Activated T-helper 17 cell treated with anti-CD3 and anti-CD28 coated beads, Interleukin-2, amount 50 U/mL, for 72 hours (primary cell): ENCODE data around the gene TAGLN. TPM values are rescaled to one million over a fixed set of nuclear protein-coding genes. Genes with fewer than 3 reads are reported as not detected.
"Not testable (repeated sequence)": the region's sequence is repeated elsewhere in the genome, so short reads cannot be mapped to it uniquely, and the experiment has no call there.

Experiments
- ATAC-seq: fragments of 150-1000 bp; cut with Tn5 transposase; replicated peaks from 2 replicates; pipeline ENCODE4 v1.10.0; 2021; ENCODE audit warnings: mild to moderate bottlenecking, moderate library complexity
- H3K27ac Mint-ChIP-seq: one replicate; pipeline ENCODE4 v1.8.0; 2022; ENCODE audit warnings: mixed read lengths
- H3K27me3 Mint-ChIP-seq: one replicate; pipeline ENCODE4 v1.8.0; 2022; ENCODE audit warnings: mixed read lengths
- H3K36me3 Mint-ChIP-seq: one replicate; pipeline ENCODE4 v1.8.0; 2022; ENCODE audit warnings: low read depth, mild to moderate bottlenecking, mixed read lengths
- H3K4me1 Mint-ChIP-seq: one replicate; pipeline ENCODE4 v1.8.0; 2022; ENCODE audit warnings: mixed read lengths
- H3K4me3 Mint-ChIP-seq: one replicate; pipeline ENCODE4 v1.8.0; 2022; ENCODE audit warnings: mild to moderate bottlenecking, mixed read lengths
- H3K9me3 Mint-ChIP-seq: one replicate; pipeline ENCODE4 v1.8.0; 2022; ENCODE audit warnings: mixed read lengths
- total RNA-seq, 2 donors: library from RNA; stranded (reverse); gene quantifications; one replicate each; pipeline ENCODE4 v1.2.3, GENCODE V29; 2022

TAGLN gene
- total RNA-seq, 2 donors from 2014 or later: 5.1 to 9.6 TPM

GRCh38 chr11:117176186-117176585, 23.0 kb upstream of the TAGLN start:
- Mint-ChIP-seq H3K27me3 (no peaks in the 10 kb centered on the region), H3K36me3 (peaks cover 8% of the 10 kb centered on the region), H3K4me3 (no peak overlapping the region), H3K4me1 (peaks cover 25% of the 10 kb centered on the region), H3K9me3 (no peaks in the 10 kb centered on the region), H3K27ac (no peak overlapping the region)
- no peak for ATAC-seq

- H3K27me3 Mint-ChIP-seq: no peaks in the 10 kb centered on the region
- ATAC-seq: no peak
- no peaks in the 10 kb centered on the region for H3K9me3 Mint-ChIP-seq
- H3K27ac Mint-ChIP-seq: peak overlapping the region; percentile 92
- peaks cover 25% of the 10 kb centered on the region for H3K4me1 Mint-ChIP-seq
- no peaks in the 10 kb centered on the region for H3K36me3 Mint-ChIP-seq
- H3K4me3 Mint-ChIP-seq: peak overlapping the region; percentile 88
Observed at GRCh38 chr11:117177534-117178209, 21.5 kb upstream of the TAGLN start.

GRCh38 chr11:117178210-117179034, 20.7 kb upstream of the TAGLN start, which contains the start of gene SIDT2:
SIDT2 (plus strand) TSS chr11:117178743; CDS start chr11:117179264, 521 bp downstream.
- ATAC-seq: peak; percentile 97
- Mint-ChIP-seq H3K27ac (peak within 1 kb of the TSS; percentile 92), H3K4me3 (peak within 1 kb of the TSS; percentile 88), H3K4me1 (peaks cover 25% of the 10 kb centered on the region), H3K9me3 (no peaks in the 10 kb centered on the region), H3K36me3 (peaks cover under 1% of the 10 kb centered on the region), H3K27me3 (no peaks in the 10 kb centered on the region)

- Mint-ChIP-seq H3K9me3 (no peaks in the 10 kb centered on the region), H3K27me3 (no peaks in the 10 kb centered on the region), H3K36me3 (peaks cover 5% of the 10 kb centered on the region), H3K4me1 (peaks cover 25% of the 10 kb centered on the region), H3K4me3 (peak overlapping the region; percentile 88), H3K27ac (peak overlapping the region; percentile 92)
- peak; percentile 61 for ATAC-seq
Observed at GRCh38 chr11:117179048-117179999, 19.8 kb upstream of the TAGLN start.

GRCh38 chr11:117180020-117180419, 19.1 kb upstream of the TAGLN start:
- Mint-ChIP-seq H3K27me3 (no peaks in the 10 kb centered on the region), H3K4me3 (peak overlapping the region; percentile 88), H3K9me3 (no peaks in the 10 kb centered on the region), H3K27ac (peak overlapping the region; percentile 92), H3K4me1 (peaks cover 25% of the 10 kb centered on the region), H3K36me3 (peaks cover 5% of the 10 kb centered on the region)
- ATAC-seq: no peak

GRCh38 chr11:117180661-117181585, 18.2 kb upstream of the TAGLN start:
- peak; percentile 31 for ATAC-seq
- Mint-ChIP-seq H3K4me3 (peak overlapping the region; percentile 88), H3K27me3 (no peaks in the 10 kb centered on the region), H3K36me3 (peaks cover 5% of the 10 kb centered on the region), H3K9me3 (no peaks in the 10 kb centered on the region), H3K27ac (peak overlapping the region; percentile 84), H3K4me1 (peaks cover 25% of the 10 kb centered on the region)

GRCh38 chr11:117181586-117182550, 17.3 kb upstream of the TAGLN start:
- peaks cover 5% of the 10 kb centered on the region for H3K36me3 Mint-ChIP-seq
- peaks cover 25% of the 10 kb centered on the region for H3K4me1 Mint-ChIP-seq
- H3K27me3 Mint-ChIP-seq: no peaks in the 10 kb centered on the region
- H3K27ac Mint-ChIP-seq: no peak overlapping the region
- no peaks in the 10 kb centered on the region for H3K9me3 Mint-ChIP-seq
- ATAC-seq: no peak
- H3K4me3 Mint-ChIP-seq: no peak overlapping the region

- H3K4me1 Mint-ChIP-seq: peaks cover 25% of the 10 kb centered on the region
- no peaks in the 10 kb centered on the region for H3K9me3 Mint-ChIP-seq
- no peak for ATAC-seq
- H3K27ac Mint-ChIP-seq: no peak overlapping the region
- no peak overlapping the region for H3K4me3 Mint-ChIP-seq
- peaks cover 5% of the 10 kb centered on the region for H3K36me3 Mint-ChIP-seq
- no peaks in the 10 kb centered on the region for H3K27me3 Mint-ChIP-seq
Observed at GRCh38 chr11:117182551-117182935, 16.6 kb upstream of the TAGLN start.

GRCh38 chr11:117183178-117183577, 16.0 kb upstream of the TAGLN start:
- not testable (repeated sequence) for H3K4me3 Mint-ChIP-seq, H3K36me3 Mint-ChIP-seq, H3K27ac Mint-ChIP-seq, H3K27me3 Mint-ChIP-seq, ATAC-seq, H3K9me3 Mint-ChIP-seq
- peaks cover 18% of the 10 kb centered on the region for H3K4me1 Mint-ChIP-seq

- H3K27me3 Mint-ChIP-seq: no peaks in the 10 kb centered on the region
- no peak overlapping the region for H3K4me3 Mint-ChIP-seq
- no peak for ATAC-seq
- peaks cover 18% of the 10 kb centered on the region for H3K4me1 Mint-ChIP-seq
- peaks cover 5% of the 10 kb centered on the region for H3K36me3 Mint-ChIP-seq
- no peak overlapping the region for H3K27ac Mint-ChIP-seq
- H3K9me3 Mint-ChIP-seq: no peaks in the 10 kb centered on the region
Observed at GRCh38 chr11:117183724-117184349, 15.3 kb upstream of the TAGLN start.

GRCh38 chr11:117185736-117186430, 13.3 kb upstream of the TAGLN start:
- H3K9me3 Mint-ChIP-seq: no peaks in the 10 kb centered on the region
- H3K36me3 Mint-ChIP-seq: peaks cover 5% of the 10 kb centered on the region
- H3K27me3 Mint-ChIP-seq: no peaks in the 10 kb centered on the region
- peaks cover 3% of the 10 kb centered on the region for H3K4me1 Mint-ChIP-seq
- H3K27ac Mint-ChIP-seq: peak overlapping the region; percentile 22
- no peak overlapping the region for H3K4me3 Mint-ChIP-seq
- ATAC-seq: no peak

GRCh38 chr11:117186431-117186761, 12.8 kb upstream of the TAGLN start:
- Mint-ChIP-seq H3K27me3 (no peaks in the 10 kb centered on the region), H3K9me3 (no peaks in the 10 kb centered on the region), H3K36me3 (peaks cover 5% of the 10 kb centered on the region), H3K27ac (no peak overlapping the region), H3K4me3 (no peak overlapping the region), H3K4me1 (no peaks in the 10 kb centered on the region)
- no peak for ATAC-seq
